HG03439 (cell line): ENCODE measurements around the gene ALKBH4.
A peak's percentile ranks its signal among the peaks of the same experiment; 100 is the strongest.
"Not testable (repeated sequence)": the region's sequence is repeated elsewhere in the genome, so short reads cannot be mapped to it uniquely, and the experiment has no call there.

ENCODE experiments used
- ATAC-seq: cut with Tn5 transposase; IDR thresholded peaks from one replicate; pipeline ENCODE4 v1.9.1; 2021; ENCODE audit warnings: mild to moderate bottlenecking, moderate library complexity; ENCODE audit not compliant: unreplicated experiment

Gene ALKBH4

DNA sequence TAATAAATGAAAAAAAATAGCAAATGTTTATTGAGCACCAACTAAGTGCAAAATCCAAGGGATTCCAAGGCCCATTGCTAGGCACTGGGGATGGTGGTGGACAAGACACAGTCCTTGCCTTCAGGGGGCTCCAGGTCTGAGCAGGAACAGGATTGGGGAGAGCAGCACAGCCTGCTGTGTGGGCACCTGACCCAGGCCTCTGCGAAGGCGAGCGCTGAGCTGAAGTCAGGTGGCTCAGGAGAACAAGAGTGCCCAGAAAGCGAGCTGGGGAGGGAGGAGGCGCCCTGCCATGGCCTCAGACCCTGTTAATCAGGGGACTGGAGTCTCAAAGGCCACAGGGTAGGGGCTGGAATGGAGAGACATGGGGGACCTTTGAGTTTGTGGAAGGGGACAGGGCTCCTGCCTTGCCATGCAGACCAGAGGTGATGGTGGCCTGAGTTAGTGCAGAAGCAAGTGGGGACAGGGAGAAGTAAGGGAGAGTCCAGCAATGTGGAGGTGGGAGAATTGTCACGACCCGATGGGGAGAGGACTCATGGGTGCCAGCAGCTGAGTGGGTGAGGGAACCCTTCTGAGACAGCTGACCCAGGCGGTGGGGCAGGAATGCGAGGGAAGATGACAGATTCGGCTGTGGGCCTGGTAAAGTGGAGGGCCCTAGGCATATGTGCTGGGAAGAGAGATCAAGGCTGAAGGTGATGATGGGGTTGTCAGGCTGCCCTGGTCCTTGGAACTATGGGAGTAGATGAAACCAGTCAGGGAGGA lies 35.3 kb downstream of the ALKBH4 start:
- no peak for ATAC-seq

GRCh38 chr7:102427019-102427405 lies 37.7 kb downstream of the ALKBH4 start:
- no peak for ATAC-seq

DNA sequence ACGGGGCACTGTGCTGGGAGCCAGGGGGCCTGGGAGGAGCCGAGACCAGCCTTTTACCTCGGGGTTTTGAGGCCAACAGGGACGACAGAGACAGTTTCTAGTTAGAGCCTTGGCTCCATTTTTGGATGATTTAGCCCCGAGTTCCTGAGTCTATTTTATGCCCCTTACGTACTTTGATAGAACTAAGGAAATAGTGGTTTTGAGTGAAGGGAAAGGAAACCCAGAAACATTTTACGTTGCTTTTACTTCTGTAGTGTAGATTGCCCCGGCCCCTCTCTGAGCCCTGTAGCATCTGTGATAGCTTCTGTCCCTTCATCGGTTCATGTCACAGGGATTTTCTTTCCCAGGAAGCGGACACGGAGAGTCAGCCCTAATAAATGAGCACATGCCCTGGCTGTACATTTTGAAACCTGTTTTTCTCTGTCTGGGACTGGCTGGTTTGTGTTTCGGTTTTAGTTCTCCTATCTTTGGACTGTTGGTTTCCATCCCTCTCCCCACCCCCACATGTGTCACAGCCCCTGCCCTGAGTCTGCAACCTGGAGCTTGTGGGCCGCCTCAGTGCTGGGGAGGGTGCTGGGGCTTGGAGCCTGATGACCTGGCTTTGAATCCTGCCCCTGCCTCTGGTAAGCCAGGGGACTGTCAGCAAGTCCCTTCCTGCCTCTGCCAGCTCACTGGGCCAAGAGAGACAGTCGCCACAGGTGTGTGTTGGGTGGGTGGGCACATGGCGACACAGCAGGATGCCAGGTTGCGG lies 38.2 kb downstream of the ALKBH4 start:
- peak; percentile 50 for ATAC-seq

- ATAC-seq = peak; percentile 52
Observed at GRCh38 chr7:102425639-102426267, 38.9 kb downstream of the ALKBH4 start.

GRCh38 chr7:102424787-102425218 lies 39.9 kb downstream of the ALKBH4 start:
- no peak for ATAC-seq

DNA sequence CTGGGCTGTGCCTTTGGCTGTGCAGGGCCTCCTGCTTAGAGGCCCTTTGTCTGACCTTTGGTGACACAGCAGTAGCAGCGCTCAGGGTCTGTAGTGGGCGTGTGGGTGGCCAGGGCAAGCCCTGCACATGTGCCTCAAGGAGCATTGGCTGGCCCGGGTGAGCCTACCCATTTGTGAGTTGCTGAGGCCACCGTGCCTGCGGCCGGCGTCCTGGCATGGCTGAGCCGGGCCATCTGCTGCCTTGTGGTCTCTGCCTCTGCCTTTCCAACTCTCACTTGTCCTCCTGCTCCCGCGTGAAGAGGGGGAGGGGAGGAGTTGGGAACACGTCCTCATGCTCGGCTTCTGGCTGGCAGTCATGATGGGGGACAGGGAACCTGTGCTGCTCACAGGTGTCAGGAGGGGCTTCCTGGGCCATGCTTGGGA lies 40.5 kb downstream of the ALKBH4 start:
- ATAC-seq = no peak

GRCh38 chr7:102421706-102422240 lies 42.9 kb downstream of the ALKBH4 start:
- ATAC-seq = no peak

DNA sequence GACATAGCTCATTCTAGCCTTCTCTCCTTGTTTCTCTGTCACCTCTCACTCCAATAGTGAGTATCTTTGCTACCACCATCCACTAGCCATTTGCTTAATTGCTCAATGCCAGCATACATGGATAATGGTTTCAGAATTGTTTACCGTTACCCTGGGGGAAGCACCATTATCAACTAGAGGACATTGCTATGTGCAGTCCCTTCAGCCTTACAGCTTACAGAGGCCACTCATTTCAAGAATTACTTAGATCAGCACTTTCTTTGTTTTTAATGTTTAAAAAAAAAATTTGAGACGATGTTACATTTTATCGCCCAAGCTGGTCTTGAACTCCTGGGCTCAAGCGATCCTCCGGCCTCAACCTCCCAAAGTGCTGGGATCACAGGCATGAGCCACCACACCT lies 46.1 kb downstream of the ALKBH4 start:
- ATAC-seq = no peak

DNA sequence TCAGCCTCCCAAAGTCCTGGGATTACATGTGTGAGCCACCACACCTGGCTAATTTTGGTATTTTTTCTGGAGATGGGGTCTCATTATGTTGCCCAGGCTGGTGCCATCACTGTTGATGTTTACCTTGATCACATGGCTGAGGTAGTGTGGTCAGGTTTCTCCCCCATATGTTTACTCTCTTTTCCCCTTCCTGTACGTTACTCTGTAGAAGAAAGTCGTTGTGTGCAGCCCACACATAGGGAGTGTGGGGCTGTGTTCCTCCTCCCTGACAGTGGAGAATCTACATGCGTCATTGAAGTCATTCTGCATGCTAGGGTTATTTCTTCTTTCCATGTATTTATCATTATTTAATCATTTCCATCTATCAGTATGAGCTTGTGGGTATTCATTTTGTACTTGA lies 47.6 kb downstream of the ALKBH4 start:
- no peak for ATAC-seq

GRCh38 chr7:102416406-102416805 lies 48.3 kb downstream of the ALKBH4 start:
- peak; percentile 8 for ATAC-seq

DNA sequence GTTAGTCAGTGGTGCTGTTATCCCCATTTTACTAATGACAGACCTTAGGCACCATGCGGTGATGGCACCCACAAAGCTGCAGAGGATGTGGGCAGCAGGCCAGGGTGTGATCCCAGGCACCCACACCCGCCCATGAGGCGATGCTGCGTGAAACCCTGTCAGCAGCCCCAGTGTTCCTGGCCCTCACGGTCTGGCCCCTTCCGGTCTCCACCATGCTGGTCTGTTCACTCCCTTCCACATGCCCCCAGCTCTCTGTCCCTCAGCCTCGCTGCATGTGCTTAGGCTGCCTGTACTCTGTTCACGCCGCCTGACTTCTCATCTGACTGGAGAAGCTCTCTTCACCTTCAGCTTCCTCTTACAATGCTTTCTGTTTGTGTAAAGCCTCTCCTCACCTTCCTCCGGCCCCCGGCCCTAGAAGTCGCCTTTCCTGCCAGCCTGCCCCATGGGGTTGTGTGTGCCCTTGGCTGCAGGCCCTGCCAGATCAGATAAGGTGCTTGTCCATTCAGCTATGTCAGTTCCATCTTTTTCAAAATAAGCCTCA lies 48.9 kb downstream of the ALKBH4 start:
- ATAC-seq = peak; percentile 41

DNA sequence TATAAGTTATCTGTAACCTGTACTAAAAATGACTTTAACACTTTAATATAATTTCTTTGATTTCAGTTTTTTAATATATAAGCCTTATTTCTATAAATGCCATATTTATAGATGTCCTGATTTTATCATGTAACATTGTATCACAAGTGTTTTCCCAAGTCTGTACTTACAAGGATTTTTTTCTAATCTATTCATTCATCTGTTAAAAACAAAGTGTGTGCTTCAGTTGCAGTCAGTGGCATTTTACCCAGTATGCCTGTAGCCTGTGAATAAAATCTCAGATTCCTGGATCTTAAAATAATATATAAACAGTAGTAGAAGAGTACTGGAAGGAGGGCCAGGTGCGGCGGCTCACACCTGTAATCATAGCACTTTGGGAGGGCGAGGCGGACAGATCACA lies 51.1 kb downstream of the ALKBH4 start:
- ATAC-seq = no peak

DNA sequence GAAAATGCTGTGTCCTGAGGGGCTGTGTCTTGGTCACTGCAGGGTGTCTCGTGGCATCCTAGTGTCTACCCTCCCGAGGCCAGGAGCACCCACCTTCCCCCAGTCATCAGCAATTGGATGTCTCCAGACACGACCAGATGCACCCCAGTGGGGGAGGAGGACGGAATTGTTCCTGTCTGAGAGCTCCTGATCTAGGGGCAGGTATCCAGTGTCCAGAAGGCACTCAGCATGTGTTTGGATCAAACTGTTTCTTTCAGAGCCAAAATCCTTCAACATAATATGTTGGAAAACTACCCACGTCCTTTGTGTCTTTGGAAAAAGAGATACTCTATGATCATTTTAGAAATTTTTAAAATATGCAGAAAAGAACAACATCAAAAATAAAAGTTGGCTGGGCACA lies 51.6 kb downstream of the ALKBH4 start:
- ATAC-seq = no peak

- no peak for ATAC-seq
Observed at GRCh38 chr7:102412548-102412947, 52.1 kb downstream of the ALKBH4 start.

- ATAC-seq = no peak
Observed at GRCh38 chr7:102410918-102411317, 53.7 kb downstream of the ALKBH4 start.

GRCh38 chr7:102410123-102410522 lies 54.5 kb downstream of the ALKBH4 start:
- ATAC-seq = no peak

DNA sequence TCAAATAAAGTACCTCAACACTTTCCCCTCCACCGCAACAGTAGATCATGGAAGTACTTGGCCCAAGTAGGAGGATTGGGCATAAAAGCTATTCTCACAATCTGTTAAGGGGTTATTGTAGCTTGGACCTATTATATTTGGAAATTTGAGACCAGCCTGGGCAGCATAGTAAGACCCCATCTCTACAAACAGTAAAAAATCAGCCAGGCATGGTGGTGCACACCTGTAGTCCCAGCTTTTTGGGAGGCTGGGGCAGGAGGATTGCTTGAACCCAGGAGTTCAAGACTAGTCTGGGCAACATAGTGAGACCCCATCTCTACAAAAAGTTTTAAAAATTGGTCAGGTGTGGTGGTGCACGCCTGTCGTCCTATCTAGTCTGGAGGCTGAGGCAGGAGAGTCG lies 55.3 kb downstream of the ALKBH4 start:
- ATAC-seq = no peak

DNA sequence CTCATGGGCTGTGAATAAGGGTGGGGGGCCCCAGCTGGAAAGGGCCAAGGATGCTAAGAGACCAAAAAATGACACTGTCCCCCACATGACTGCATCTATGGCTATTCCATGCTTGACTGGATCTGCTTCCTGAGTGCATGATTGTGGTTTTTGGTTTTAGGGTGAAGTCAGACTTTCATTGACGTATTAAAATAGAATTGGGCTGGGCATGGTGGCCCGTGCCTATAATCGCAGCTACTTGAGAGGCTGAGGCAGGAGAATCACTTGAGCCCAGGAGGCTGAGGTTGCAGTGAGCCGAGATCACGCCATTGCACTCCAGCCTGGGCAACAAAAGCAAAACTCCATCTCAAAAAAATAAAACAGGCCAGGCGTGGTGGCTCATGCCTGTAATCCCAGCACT lies 56.1 kb downstream of the ALKBH4 start:
- not testable (repeated sequence) for ATAC-seq

DNA sequence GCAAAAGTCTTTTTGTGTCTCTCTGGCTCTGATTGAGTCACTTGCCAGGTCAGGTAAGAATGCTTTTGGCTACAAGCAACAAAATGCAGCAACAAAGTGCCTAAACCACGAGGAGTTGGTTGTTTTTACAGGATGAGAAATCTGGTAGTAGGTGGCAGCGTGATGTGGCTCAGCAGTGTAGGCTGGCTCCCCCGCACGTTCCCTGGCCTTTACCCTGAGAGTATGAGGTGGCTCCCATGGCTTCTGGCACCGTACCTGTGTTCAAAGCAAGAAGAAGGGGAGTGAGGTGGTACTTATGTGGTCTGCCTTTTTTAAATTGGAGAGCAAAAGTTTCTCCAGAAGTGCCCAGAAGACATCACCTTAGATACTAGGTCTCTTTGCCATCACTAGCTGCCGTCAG lies 56.8 kb downstream of the ALKBH4 start:
- ATAC-seq = no peak
